ENCODE results near the gene BMPR1B.

DNA sequence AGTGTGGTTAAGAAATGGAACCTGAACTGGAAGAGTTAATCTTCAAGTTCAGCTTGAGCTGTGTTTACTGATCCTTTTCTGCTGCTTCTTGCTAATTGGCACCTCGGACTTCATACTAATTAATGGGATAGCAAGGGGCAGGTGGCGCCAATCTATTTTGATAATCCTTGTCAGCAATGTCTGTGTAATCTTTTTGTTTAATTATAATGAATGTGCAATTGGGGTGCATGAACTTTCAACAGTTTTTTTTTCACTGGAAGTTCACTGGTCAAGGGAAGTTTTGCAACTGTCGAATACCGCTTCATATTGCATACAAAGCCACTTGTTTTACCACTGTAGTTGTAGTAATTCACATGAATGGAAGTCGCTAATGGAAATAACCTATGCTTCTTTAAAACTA is 261.0 kb downstream of the BMPR1B start:
- TF ChIP-seq, protein P1, sequence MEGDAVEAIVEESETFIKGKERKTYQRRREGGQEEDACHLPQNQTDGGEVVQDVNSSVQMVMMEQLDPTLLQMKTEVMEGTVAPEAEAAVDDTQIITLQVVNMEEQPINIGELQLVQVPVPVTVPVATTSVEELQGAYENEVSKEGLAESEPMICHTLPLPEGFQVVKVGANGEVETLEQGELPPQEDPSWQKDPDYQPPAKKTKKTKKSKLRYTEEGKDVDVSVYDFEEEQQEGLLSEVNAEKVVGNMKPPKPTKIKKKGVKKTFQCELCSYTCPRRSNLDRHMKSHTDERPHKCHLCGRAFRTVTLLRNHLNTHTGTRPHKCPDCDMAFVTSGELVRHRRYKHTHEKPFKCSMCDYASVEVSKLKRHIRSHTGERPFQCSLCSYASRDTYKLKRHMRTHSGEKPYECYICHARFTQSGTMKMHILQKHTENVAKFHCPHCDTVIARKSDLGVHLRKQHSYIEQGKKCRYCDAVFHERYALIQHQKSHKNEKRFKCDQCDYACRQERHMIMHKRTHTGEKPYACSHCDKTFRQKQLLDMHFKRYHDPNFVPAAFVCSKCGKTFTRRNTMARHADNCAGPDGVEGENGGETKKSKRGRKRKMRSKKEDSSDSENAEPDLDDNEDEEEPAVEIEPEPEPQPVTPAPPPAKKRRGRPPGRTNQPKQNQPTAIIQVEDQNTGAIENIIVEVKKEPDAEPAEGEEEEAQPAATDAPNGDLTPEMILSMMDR (IDR thresholded peaks at IDR 0.05; ENCODE audit: poor library complexity): no peak
- TF ChIP-seq EZH2 (IDR thresholded peaks at IDR 0.05; ENCODE audit: borderline replicate concordance) (no peak), EZH2phosphoT487 (IDR thresholded peaks at IDR 0.05; ENCODE audit: low read depth, severe bottlenecking, unreplicated experiment) (no peak)

Measured in hepatocyte (in vitro differentiated cells).